ENCODE data around the gene GLTPD2.

DNA sequence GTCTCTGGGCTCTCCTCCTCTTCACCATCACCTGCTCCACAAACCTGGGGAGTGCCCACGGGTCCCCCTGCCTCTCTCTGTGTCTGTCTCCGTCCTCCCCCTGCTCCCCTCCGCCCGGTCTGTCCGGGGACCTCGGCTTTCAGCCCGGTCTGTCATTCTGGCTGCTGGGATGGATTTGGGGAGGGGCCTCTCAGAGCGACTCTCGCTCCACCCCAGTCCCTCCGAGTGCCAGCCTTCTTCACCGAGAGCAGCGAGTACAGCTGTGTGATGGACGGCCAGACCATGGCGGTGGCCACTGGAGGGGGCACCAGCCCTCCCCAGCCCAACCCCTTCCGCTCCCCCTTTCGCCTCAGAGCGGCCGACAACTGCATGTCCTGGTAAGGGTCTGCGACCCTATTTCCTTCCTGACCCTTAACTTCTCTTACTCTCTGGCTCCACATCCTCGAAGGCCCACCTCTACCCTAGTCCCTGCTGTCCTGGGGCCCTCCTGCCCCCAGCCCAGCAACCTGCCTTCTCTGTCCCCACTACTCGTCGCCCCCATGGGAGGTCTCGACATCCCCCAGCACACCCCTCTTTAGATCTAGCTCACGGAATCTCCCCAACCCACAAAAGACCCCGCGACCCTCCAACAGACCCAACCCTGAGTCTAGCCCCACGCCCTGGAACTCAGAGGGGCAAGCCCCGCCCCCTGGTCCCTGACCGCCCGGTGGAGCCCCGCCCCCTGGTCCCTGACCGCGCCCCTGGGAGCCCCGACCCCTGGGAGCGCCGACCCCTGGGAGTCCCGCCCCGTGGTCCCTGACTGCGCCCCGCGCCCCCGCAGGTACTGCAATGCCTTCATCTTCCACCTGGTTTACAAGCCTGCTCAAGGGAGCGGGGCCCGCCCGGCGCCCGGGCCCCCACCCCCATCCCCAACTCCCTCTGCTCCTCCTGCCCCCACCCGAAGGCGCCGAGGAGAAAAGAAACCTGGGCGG, 43.5 kb upstream of the GLTPD2 start:
- TF ChIP-seq, protein P1, sequence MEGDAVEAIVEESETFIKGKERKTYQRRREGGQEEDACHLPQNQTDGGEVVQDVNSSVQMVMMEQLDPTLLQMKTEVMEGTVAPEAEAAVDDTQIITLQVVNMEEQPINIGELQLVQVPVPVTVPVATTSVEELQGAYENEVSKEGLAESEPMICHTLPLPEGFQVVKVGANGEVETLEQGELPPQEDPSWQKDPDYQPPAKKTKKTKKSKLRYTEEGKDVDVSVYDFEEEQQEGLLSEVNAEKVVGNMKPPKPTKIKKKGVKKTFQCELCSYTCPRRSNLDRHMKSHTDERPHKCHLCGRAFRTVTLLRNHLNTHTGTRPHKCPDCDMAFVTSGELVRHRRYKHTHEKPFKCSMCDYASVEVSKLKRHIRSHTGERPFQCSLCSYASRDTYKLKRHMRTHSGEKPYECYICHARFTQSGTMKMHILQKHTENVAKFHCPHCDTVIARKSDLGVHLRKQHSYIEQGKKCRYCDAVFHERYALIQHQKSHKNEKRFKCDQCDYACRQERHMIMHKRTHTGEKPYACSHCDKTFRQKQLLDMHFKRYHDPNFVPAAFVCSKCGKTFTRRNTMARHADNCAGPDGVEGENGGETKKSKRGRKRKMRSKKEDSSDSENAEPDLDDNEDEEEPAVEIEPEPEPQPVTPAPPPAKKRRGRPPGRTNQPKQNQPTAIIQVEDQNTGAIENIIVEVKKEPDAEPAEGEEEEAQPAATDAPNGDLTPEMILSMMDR (IDR thresholded peaks at IDR 0.05) = no peak
- TF ChIP-seq EP300 (IDR thresholded peaks at IDR 0.05) (no peak), POLR2A (IDR thresholded peaks at IDR 0.05) (no peak), POLR2AphosphoS5 (IDR thresholded peaks at IDR 0.05) (no peak)
